Measurements from ENCODE around the gene GIMAP4. TPM values are rescaled to one million over a fixed set of nuclear protein-coding genes. Genes with fewer than 3 reads are reported as not detected.
"Not testable (repeated sequence)": the region's sequence is repeated elsewhere in the genome, so short reads cannot be mapped to it uniquely, and the experiment has no call there.

GIMAP4 gene
- total RNA-seq, 2 donors from 2014 or later = 8.2 to 13.0 TPM

- ATAC-seq (no peak), DNase-seq (no peak)
- Histone ChIP-seq H3K36me3 (replicated peaks in 1 of 2; ENCODE audit: insufficient read depth in 1 of 2, low read depth in 2 of 2) (no peaks in the 10 kb centered on the region), H3K27ac (no peak overlapping the region), H3K4me1 (no peaks in the 10 kb centered on the region), H3K9me3 (no peaks in the 10 kb centered on the region), H3K27me3 (no peaks in the 10 kb centered on the region), H3K4me3 (no peak overlapping the region)
- TF ChIP-seq, protein P1, sequence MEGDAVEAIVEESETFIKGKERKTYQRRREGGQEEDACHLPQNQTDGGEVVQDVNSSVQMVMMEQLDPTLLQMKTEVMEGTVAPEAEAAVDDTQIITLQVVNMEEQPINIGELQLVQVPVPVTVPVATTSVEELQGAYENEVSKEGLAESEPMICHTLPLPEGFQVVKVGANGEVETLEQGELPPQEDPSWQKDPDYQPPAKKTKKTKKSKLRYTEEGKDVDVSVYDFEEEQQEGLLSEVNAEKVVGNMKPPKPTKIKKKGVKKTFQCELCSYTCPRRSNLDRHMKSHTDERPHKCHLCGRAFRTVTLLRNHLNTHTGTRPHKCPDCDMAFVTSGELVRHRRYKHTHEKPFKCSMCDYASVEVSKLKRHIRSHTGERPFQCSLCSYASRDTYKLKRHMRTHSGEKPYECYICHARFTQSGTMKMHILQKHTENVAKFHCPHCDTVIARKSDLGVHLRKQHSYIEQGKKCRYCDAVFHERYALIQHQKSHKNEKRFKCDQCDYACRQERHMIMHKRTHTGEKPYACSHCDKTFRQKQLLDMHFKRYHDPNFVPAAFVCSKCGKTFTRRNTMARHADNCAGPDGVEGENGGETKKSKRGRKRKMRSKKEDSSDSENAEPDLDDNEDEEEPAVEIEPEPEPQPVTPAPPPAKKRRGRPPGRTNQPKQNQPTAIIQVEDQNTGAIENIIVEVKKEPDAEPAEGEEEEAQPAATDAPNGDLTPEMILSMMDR (IDR thresholded peaks at IDR 0.05) = no peak
- intact Hi-C loops (cut with DNase I) = no loop called here
- 45 to 76% methylated on average over 1 of the region's 1 CpG for WGBS, 2 donors
Measured at GRCh38 chr7:150610233-150610632, 43.0 kb downstream of the GIMAP4 start.

DNA sequence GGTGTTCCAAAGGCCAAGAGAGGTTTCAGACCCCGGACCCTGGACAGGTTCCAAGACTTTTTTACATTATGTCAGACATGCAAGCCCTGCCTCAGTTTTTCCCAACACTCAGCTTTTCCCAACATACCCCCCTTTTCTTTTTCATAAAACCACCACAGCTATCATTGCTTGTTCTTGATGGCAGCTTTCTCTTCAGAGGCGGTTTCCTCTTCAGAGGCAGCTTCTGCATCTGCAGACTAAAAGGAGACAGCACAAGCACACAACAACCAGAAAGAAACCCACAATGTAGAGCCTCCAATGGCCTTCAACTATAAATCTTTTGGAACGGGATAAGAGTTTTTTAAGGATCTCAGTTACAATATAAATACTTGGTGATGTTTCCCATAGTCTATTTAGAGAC, 45.7 kb downstream of the GIMAP4 start:
- intact Hi-C loops (cut with DNase I) = no loop called here
- Histone ChIP-seq H3K4me3 (no peak overlapping the region), H3K36me3 (replicated peaks in 1 of 2; ENCODE audit: insufficient read depth in 1 of 2, low read depth in 2 of 2) (no peaks in the 10 kb centered on the region), H3K27ac (no peak overlapping the region), H3K4me1 (no peaks in the 10 kb centered on the region), H3K27me3 (no peaks in the 10 kb centered on the region), H3K9me3 (no peaks in the 10 kb centered on the region)
- TF ChIP-seq, protein P1 (IDR thresholded peaks at IDR 0.05) = no peak
- TF ChIP-seq POLR2A (IDR thresholded peaks at IDR 0.05) = no peak
- DNase-seq = no peak
- 61 to 71% methylated on average over 3 of the region's 3 CpGs for WGBS, 2 donors
- no peak for ATAC-seq

DNA sequence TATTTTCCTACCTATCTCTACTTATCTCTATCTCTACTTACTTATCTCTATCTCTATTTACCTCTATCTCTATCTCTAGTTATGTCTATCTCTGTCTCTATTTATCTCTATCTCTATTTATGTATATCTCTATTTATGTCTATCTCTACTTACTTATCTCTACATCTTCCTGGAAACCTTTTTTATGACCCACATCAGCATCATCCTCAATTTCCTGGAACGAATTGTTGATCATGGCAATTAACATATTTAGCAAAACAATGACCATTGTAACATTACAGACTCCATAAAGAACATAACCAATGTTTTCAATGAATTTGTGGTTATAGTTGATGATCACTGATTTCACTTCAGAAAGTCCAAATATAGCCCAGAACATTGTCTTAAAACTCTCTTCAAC, 46.7 kb downstream of the GIMAP4 start:
- TF ChIP-seq, protein P1 (IDR thresholded peaks at IDR 0.05) = no peak
- TF ChIP-seq POLR2A (IDR thresholded peaks at IDR 0.05) = no peak
- Histone ChIP-seq H3K36me3 (replicated peaks in 1 of 2; ENCODE audit: insufficient read depth in 1 of 2, low read depth in 2 of 2) (no peaks in the 10 kb centered on the region), H3K4me1 (no peaks in the 10 kb centered on the region), H3K9me3 (no peaks in the 10 kb centered on the region), H3K27ac (no peak overlapping the region), H3K27me3 (no peaks in the 10 kb centered on the region), H3K4me3 (no peak overlapping the region)
- intact Hi-C loops (cut with DNase I) = no loop called here
- DNase-seq = no peak
- WGBS, 2 donors = 33 to 45% methylated on average over 1 of the region's 1 CpG
- no peak for ATAC-seq

DNA sequence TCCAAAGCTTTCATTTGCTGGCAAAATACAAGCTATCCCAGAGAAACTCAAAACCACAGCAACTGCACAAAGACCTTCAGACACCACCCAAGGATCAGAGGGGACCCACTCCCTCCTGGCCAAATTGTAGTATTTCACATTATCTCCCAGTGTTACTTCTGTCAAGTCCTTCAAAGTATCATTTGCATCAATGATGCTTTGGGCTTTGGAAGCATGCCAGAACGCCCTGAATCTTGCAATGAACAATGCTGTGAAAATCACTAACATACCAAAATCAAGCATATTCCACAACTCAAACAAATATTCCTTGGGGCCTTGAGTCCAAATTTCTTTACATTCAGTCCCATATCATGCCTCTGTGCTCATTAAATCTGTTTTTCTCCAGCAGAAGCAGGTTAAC, 47.2 kb downstream of the GIMAP4 start:
- H3K27ac ChIP-seq; H3K27me3 ChIP-seq; ATAC-seq; H3K36me3 ChIP-seq (replicated peaks in 1 of 2; ENCODE audit: insufficient read depth in 1 of 2, low read depth in 2 of 2); intact Hi-C loops (cut with DNase I); H3K4me3 ChIP-seq; H3K9me3 ChIP-seq; H3K4me1 ChIP-seq; DNase-seq: not testable (repeated sequence)
- 20 to 50% methylated on average over 1 of the region's 1 CpG for WGBS, 2 donors

DNA sequence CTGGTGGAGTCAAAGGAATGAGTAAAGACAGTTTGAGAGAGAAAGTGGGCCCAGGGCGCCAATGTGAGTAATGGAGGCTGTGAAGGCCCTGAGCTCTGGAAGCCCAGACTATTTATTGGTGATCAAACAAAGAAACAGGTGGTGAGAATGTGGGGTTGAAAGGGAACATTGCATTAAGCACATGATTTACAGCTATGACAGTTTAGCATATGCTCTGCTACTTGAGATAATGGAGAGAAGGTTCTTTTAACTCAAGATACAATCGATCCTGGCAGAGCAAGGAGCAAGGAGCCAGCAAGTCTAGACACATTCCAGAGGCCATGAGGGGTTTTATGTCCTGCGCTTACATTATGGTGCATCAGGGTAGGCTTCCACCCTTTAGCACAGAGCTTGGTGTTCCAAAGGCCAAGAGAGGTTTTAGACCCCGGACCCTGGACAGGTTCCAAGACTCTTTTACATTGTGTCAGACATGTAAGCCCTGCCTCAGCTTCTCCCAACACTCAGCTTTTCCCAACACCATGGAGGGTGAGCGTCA, 48.1 kb downstream of the GIMAP4 start:
- H3K4me1 ChIP-seq; H3K9me3 ChIP-seq; H3K27ac ChIP-seq; H3K27me3 ChIP-seq; intact Hi-C loops (cut with DNase I); H3K4me3 ChIP-seq; H3K36me3 ChIP-seq (replicated peaks in 1 of 2; ENCODE audit: insufficient read depth in 1 of 2, low read depth in 2 of 2); ATAC-seq; DNase-seq: not testable (repeated sequence)
- 64 to 87% methylated on average over 4 to 5 of the region's 5 CpGs for WGBS, 2 donors

GRCh38 chr7:150620061-150620460, 52.9 kb downstream of the GIMAP4 start:
- intact Hi-C loops (cut with DNase I) = no loop called here
- Histone ChIP-seq H3K27ac (no peak overlapping the region), H3K9me3 (no peaks in the 10 kb centered on the region), H3K36me3 (replicated peaks in 1 of 2; ENCODE audit: insufficient read depth in 1 of 2, low read depth in 2 of 2) (no peaks in the 10 kb centered on the region), H3K27me3 (no peaks in the 10 kb centered on the region), H3K4me1 (no peaks in the 10 kb centered on the region), H3K4me3 (no peak overlapping the region)
- DNase-seq = no peak
- 57 to 67% methylated on average over 3 of the region's 3 CpGs for WGBS, 2 donors
- ATAC-seq = no peak
- TF ChIP-seq, protein P1 (IDR thresholded peaks at IDR 0.05) = no peak
- TF ChIP-seq POLR2A (IDR thresholded peaks at IDR 0.05) = no peak

Data from body of pancreas (tissue), 4 donors.